ENCODE results near the gene TRIM67.
"Not testable (repeated sequence)": the region's sequence is repeated elsewhere in the genome, so short reads cannot be mapped to it uniquely, and the experiment has no call there.

Gene TRIM67

GRCh38 chr1:231161667-231162296 is at the start of gene TRIM67:
TRIM67 (plus strand) TSS chr1:231162058; CDS start chr1:231162970, 912 bp downstream.
- no peak for DNase-seq

- DNase-seq, result no peak
Observed at GRCh38 chr1:231116738-231117137, 45.1 kb upstream of the TRIM67 start.

GRCh38 chr1:231118704-231119453 is 43.0 kb upstream of the TRIM67 start:
- no peak for DNase-seq

GRCh38 chr1:231121533-231121932 is 40.3 kb upstream of the TRIM67 start:
- no peak for DNase-seq

GRCh38 chr1:231122143-231122542 is 39.7 kb upstream of the TRIM67 start:
- no peak for DNase-seq

- DNase-seq, result no peak
Observed at GRCh38 chr1:231124746-231125145, 37.1 kb upstream of the TRIM67 start.

GRCh38 chr1:231125972-231126580 is 35.8 kb upstream of the TRIM67 start:
- DNase-seq, result no peak

- not testable (repeated sequence) for DNase-seq
Observed at GRCh38 chr1:231127106-231127505, 34.8 kb upstream of the TRIM67 start.

- DNase-seq, result not testable (repeated sequence)
Observed at GRCh38 chr1:231128471-231128870, 33.4 kb upstream of the TRIM67 start.

GRCh38 chr1:231130544-231130943 is 31.3 kb upstream of the TRIM67 start:
- DNase-seq, result no peak

GRCh38 chr1:231132591-231132990 is 29.3 kb upstream of the TRIM67 start:
- DNase-seq, result not testable (repeated sequence)

GRCh38 chr1:231134624-231135023 is 27.2 kb upstream of the TRIM67 start:
- no peak for DNase-seq

GRCh38 chr1:231138236-231138635 is 23.6 kb upstream of the TRIM67 start:
- DNase-seq, result no peak

GRCh38 chr1:231139125-231139649 is 22.7 kb upstream of the TRIM67 start:
- DNase-seq, result peak; percentile 12 to 29

GRCh38 chr1:231139659-231140654 is 21.9 kb upstream of the TRIM67 start:
- DNase-seq, result no peak

GRCh38 chr1:231144416-231145193 is 17.3 kb upstream of the TRIM67 start:
- DNase-seq, result no peak

GRCh38 chr1:231147896-231148295 is 14.0 kb upstream of the TRIM67 start:
- no peak for DNase-seq

GRCh38 chr1:231151811-231152210 is 10.0 kb upstream of the TRIM67 start:
- DNase-seq, result no peak

GRCh38 chr1:231153726-231154125 is 8.1 kb upstream of the TRIM67 start:
- DNase-seq, result no peak

GRCh38 chr1:231155808-231156207 is 6.0 kb upstream of the TRIM67 start:
- DNase-seq, result no peak

- no peak for DNase-seq
Observed at GRCh38 chr1:231157311-231157710, 4.5 kb upstream of the TRIM67 start.

GRCh38 chr1:231158141-231158540 is 3.7 kb upstream of the TRIM67 start:
- DNase-seq, result not testable (repeated sequence)
